GM12801 (cell line): ENCODE data around the gene GPR15LG.

Experiments used
- TF ChIP-seq, protein P1 (sequence below): IDR thresholded peaks from one replicate; pipeline ENCODE4 v1.5.1; 2011; ENCODE audit warnings: control low read depth; ENCODE audit not compliant: insufficient read length; ENCODE audit errors: extremely low read depth

Gene GPR15LG

GRCh38 chr10:84185526-84186175 is 12.1 kb downstream of the GPR15LG start:
- TF ChIP-seq, protein P1, sequence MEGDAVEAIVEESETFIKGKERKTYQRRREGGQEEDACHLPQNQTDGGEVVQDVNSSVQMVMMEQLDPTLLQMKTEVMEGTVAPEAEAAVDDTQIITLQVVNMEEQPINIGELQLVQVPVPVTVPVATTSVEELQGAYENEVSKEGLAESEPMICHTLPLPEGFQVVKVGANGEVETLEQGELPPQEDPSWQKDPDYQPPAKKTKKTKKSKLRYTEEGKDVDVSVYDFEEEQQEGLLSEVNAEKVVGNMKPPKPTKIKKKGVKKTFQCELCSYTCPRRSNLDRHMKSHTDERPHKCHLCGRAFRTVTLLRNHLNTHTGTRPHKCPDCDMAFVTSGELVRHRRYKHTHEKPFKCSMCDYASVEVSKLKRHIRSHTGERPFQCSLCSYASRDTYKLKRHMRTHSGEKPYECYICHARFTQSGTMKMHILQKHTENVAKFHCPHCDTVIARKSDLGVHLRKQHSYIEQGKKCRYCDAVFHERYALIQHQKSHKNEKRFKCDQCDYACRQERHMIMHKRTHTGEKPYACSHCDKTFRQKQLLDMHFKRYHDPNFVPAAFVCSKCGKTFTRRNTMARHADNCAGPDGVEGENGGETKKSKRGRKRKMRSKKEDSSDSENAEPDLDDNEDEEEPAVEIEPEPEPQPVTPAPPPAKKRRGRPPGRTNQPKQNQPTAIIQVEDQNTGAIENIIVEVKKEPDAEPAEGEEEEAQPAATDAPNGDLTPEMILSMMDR = no peak

GRCh38 chr10:84188815-84189214 is 15.2 kb downstream of the GPR15LG start:
- TF ChIP-seq, protein P1 = no peak

- TF ChIP-seq, protein P1 = no peak
Measured at GRCh38 chr10:84190621-84191020, 17.0 kb downstream of the GPR15LG start.

GRCh38 chr10:84191106-84191505 is 17.5 kb downstream of the GPR15LG start:
- TF ChIP-seq, protein P1 = no peak

DNA sequence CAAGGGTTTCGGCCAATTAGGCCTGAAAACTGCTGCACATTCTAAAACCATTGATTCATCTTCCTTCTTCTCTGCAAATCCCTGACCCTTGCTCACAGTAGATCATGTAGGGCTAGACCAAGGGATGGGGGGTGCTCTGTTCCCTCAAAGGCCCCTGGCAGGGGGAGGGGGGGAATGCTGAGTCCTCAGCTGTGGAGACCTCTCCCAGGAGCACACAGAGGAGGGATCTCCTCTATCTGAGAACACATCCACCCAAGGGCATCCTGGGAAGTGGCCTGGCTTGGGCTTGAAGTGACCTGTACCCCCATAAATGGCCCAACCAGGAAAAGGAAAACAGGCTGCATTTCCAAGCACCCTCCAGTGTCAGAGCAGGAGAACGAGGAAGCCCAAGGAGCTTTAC is 19.7 kb downstream of the GPR15LG start:
- TF ChIP-seq, protein P1 = no peak

DNA sequence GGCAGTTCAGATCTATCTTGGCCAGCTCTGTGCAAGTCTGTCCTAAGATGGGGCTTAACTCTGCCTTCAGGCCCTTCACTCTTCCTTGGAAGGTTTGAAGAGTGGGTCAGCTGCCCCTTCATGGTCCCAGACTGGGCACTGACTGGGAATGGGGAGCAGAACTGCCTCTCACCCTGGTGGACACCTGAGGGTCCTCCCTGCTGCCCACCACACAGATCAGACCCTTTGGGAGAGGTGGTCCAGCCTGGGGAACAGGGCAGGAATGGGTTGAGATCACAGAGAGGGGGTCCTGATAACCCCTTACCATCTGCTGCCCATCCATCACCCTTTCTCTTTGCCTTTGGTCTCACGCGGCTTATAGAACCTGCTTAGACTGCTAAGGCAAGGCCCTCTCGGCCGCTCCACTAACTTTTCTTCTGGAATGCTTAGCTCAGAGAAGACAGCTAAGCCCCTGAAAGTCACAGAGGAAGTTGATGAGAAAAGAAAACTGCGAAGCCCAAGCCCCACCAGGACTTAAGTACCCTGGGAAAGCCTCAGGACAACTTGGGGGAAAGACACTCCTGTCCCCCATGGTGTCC is 20.3 kb downstream of the GPR15LG start:
- TF ChIP-seq, protein P1 = no peak

- TF ChIP-seq, protein P1 = no peak
Measured at GRCh38 chr10:84194424-84195043, 20.9 kb downstream of the GPR15LG start, which contains the start of gene CDHR1. CDHR1 (plus strand) TSS chr10:84194537; CDS start chr10:84194761, 224 bp downstream.
